Activated effector memory CD4-positive, alpha-beta T cell treated with Interleukin-2 at 50 U/mL for 16 hours (primary cell): ENCODE data around the gene PYCR2.

Source experiments
- DNase-seq: peaks from one replicate; pipeline ENCODE4 v3.0.0-alpha.2; 2020

The PYCR2 gene

DNA sequence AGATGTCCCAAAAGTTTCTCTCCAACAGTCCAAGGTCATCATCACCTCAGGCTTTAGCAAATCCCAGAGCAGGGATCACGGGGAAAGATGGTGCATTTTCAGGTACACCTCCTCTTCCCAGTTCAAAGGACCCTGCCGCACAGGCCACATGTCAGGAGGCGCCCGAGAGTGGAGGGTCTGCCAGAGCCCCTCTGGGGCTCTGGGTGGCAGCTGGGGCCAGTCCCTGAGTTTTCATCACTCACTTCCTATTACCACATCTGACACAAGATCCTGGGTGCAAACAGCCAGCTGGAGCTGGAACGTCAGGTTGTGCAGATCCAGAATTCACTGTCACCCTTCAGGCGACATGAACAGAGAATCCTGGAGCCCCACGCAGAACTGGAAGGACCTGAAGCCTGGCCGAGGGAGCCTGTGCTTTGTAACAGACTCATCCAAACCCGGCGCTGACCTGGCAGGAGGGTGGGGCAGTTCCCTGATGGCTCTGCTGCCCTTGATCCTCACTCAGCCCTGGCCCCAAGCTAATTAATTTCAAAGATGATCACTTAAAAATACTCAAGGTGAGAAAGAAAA, 50.7 kb downstream of the PYCR2 start:
- no peak for DNase-seq

DNA sequence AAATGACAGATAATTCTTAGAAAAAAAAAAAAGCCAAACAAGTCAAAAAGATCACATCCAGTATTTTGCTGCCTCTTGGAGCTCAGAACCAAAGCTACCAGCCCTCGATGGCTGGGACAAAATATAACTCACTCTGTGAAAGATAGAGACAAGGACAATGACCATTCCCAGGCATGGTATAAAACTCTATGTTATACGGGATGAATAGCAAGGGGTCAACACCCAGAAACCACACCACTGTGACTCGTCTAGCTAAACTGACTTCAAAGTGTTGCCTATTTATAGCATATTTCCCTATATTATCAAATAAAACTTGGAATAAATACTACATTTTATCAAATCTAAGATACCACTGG, 52.0 kb downstream of the PYCR2 start:
- DNase-seq, result no peak

DNA sequence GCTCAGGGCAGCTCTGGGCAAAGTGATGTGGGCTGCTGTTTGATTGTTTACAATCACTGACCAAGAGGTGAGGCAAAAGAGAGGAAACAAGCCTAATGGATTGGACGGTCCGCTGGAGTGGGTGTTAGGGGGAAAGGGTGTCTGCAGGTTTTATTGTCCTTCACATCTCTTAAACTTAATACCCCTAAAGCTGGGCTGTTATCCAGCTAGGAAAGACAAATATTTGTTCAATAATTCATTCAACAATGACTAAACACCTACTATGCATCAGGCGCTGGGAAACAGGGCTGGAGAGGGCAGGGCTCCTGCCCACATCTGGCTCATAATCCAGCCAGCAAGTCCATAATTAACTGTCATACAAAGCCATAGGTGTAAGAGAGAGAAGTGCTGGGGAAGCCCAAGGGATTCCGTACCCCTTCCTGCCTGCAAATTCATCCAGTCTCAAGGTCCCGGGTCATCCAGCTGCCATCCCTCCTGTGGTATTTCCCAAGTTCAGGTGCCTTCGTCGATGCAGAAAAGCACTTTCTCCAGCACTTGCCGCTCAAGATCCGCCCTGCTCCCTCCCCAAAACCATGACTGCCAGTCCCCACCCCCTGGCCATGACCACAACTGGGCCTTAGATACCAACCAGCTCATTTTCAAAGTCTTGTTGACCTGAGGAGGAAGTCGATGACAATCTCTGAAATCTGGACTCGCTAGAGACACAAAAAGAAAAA, 52.5 kb downstream of the PYCR2 start:
- no peak for DNase-seq

- no peak for DNase-seq
Observed at GRCh38 chr1:225870911-225871310, 53.1 kb downstream of the PYCR2 start.
